Measurements from ENCODE around the gene ICAM1. TPM values are rescaled to one million over a fixed set of nuclear protein-coding genes. Genes with fewer than 3 reads are reported as not detected.
"Not testable (repeated sequence)": the region's sequence is repeated elsewhere in the genome, so short reads cannot be mapped to it uniquely, and the experiment has no call there.

ICAM1 gene
- total RNA-seq, 1 experiment from 2014 or later, result 5.1 TPM

DNA sequence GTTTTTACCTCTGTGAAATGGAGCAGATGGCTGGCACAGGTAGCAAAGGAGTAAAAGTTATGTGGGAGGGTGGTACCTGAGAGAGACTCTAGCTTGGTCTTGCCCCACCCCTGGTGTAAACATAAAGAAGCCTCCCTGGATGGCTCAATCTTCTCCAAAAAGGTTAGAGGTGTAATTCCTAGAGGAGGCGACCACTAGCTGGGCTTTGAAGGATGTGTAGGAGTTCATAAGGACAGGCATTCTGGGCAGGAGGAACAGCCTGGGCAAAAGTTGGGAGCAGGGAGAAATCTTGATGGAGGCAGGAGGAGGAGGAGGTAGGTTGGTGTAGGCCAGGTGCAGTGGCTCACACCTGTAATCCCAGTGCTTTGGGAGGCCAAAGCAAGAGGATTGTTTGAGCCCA, 8.0 kb downstream of the ICAM1 start:
- Histone ChIP-seq H3K27ac (ENCODE audit: low read length) (no peak overlapping the region), H3K9me2 (replicated peaks; ENCODE audit: insufficient read depth, low read length) (no peaks in the 10 kb centered on the region), H3K36me3 (ENCODE audit: insufficient read depth, low read length) (no peaks in the 10 kb centered on the region), H2AFZ (ENCODE audit: low read length) (no peak overlapping the region), H4K20me1 (ENCODE audit: insufficient read depth, low read depth, low read length) (no peaks in the 10 kb centered on the region), H3K27me3 (ENCODE audit: low read length) (no peaks in the 10 kb centered on the region), H3K79me2 (ENCODE audit: low read length) (no peaks in the 10 kb centered on the region), H3K9ac (ENCODE audit: low read length) (no peak overlapping the region), H3K4me1 (ENCODE audit: low read length) (no peaks in the 10 kb centered on the region), H3K4me3 (ENCODE audit: low read length) (no peak overlapping the region), H3K4me2 (ENCODE audit: low read depth, low read length, poor library complexity, severe bottlenecking) (no peak overlapping the region), H3K9me3 (ENCODE audit: low read length) (no peaks in the 10 kb centered on the region)
- no peak for DNase-seq

DNA sequence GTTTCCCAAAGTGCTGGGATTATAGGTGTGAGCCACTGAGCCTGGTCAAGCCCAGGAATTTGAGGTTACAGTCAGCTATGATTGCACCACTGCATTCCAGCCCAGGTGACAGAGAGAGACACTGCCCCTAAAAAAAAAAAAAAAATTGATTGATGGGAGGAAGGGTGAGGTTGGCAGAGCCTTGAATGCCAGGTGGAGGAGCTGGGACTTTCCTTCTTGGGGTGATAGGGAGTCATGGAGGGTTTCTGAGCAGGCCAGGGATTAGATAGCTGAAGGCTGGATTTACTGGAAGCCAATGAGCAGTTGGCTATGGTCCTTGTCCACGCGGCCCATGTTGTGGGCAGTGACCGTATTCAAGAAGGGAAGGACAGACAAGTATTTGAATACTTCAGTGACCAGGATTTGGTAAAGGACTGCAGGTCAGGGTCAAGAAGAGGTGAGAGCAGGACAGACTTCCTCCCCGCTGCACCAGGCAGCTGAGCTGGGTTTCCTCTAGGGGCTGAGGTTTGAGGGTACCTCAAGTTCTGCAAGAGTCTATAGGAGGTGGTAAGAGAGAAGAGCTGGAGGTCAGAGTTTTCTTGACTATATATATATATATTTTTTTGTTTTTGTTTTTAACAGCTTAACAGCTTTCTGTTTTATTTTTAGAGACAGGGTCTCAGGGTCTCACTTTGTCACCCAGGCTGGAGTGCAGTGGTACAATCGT, 9.0 kb downstream of the ICAM1 start:
- H3K4me2 ChIP-seq (ENCODE audit: low read depth, low read length, poor library complexity, severe bottlenecking), result no peak overlapping the region
- H2AFZ ChIP-seq (ENCODE audit: low read length), result no peak overlapping the region
- H3K9me2 ChIP-seq (replicated peaks; ENCODE audit: insufficient read depth, low read length), result no peaks in the 10 kb centered on the region
- H3K4me1 ChIP-seq (ENCODE audit: low read length), result no peaks in the 10 kb centered on the region
- H3K27ac ChIP-seq (ENCODE audit: low read length), result no peak overlapping the region
- H3K9me3 ChIP-seq (ENCODE audit: low read length), result no peaks in the 10 kb centered on the region
- no peaks in the 10 kb centered on the region for H4K20me1 ChIP-seq (ENCODE audit: insufficient read depth, low read depth, low read length)
- H3K9ac ChIP-seq (ENCODE audit: low read length), result no peak overlapping the region
- DNase-seq, result no peak
- no peaks in the 10 kb centered on the region for H3K36me3 ChIP-seq (ENCODE audit: insufficient read depth, low read length)
- H3K27me3 ChIP-seq (ENCODE audit: low read length), result no peaks in the 10 kb centered on the region
- no peaks in the 10 kb centered on the region for H3K79me2 ChIP-seq (ENCODE audit: low read length)
- no peak overlapping the region for H3K4me3 ChIP-seq (ENCODE audit: low read length)

DNA sequence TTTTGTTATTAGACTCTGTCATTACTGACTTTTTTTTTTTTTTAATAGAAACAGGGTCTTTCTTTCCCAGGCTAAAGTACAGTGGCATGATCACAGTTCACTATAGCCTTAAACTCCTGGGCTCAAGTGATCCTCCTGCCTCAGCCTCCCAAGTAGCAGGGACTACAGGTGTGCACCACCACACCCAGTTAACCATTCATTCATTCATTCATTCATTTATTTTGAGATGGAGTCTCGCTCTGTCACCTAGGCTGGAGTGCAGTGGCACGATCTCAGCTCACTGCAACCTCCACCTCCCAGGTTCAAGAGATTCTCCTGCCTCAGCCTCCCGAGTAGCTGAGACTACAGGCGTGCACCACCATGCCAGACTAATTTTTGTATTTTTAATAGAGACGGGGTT, 11.1 kb downstream of the ICAM1 start:
- not testable (repeated sequence) for H2AFZ ChIP-seq (ENCODE audit: low read length); H3K27me3 ChIP-seq (ENCODE audit: low read length); H3K4me3 ChIP-seq (ENCODE audit: low read length); H4K20me1 ChIP-seq (ENCODE audit: insufficient read depth, low read depth, low read length); H3K9ac ChIP-seq (ENCODE audit: low read length); DNase-seq; H3K4me1 ChIP-seq (ENCODE audit: low read length); H3K9me3 ChIP-seq (ENCODE audit: low read length); H3K9me2 ChIP-seq (replicated peaks; ENCODE audit: insufficient read depth, low read length); H3K27ac ChIP-seq (ENCODE audit: low read length); H3K36me3 ChIP-seq (ENCODE audit: insufficient read depth, low read length); H3K79me2 ChIP-seq (ENCODE audit: low read length); H3K4me2 ChIP-seq (ENCODE audit: low read depth, low read length, poor library complexity, severe bottlenecking)

DNA sequence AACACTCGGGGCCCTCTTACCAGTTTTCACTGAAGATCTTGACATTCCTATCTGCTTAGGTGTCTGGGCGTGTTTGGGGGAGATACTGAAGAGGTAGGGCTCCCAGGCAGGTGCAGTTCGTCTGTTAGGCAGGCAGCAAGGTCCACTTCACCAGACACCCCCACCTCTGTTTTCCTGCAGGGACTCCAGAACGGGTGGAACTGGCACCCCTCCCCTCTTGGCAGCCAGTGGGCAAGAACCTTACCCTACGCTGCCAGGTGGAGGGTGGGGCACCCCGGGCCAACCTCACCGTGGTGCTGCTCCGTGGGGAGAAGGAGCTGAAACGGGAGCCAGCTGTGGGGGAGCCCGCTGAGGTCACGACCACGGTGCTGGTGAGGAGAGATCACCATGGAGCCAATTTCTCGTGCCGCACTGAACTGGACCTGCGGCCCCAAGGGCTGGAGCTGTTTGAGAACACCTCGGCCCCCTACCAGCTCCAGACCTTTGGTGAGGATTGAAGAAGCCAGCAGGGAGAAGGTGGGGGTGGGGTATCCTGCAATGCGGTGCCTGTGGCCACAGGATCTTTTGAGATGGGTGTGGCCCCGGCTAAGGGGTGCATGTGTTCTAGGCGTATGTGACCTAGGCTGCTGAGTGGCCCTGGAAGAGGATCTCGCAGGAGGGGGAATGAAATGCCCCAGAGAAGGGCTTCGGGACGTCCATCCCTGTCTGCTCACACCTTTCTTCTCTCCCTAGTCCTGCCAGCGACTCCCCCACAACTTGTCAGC, 12.6 kb downstream of the ICAM1 start:
- Histone ChIP-seq H3K9ac (ENCODE audit: low read length) (no peak overlapping the region), H3K4me1 (ENCODE audit: low read length) (peaks cover 8% of the 10 kb centered on the region), H2AFZ (ENCODE audit: low read length) (no peak overlapping the region), H3K36me3 (ENCODE audit: insufficient read depth, low read length) (no peaks in the 10 kb centered on the region), H3K9me3 (ENCODE audit: low read length) (no peaks in the 10 kb centered on the region), H3K27ac (ENCODE audit: low read length) (no peak overlapping the region), H3K4me3 (ENCODE audit: low read length) (no peak overlapping the region), H3K79me2 (ENCODE audit: low read length) (no peaks in the 10 kb centered on the region), H3K4me2 (ENCODE audit: low read depth, low read length, poor library complexity, severe bottlenecking) (no peak overlapping the region), H4K20me1 (ENCODE audit: insufficient read depth, low read depth, low read length) (no peaks in the 10 kb centered on the region), H3K27me3 (ENCODE audit: low read length) (no peaks in the 10 kb centered on the region), H3K9me2 (replicated peaks; ENCODE audit: insufficient read depth, low read length) (no peaks in the 10 kb centered on the region)
- DNase-seq, result no peak

DNA sequence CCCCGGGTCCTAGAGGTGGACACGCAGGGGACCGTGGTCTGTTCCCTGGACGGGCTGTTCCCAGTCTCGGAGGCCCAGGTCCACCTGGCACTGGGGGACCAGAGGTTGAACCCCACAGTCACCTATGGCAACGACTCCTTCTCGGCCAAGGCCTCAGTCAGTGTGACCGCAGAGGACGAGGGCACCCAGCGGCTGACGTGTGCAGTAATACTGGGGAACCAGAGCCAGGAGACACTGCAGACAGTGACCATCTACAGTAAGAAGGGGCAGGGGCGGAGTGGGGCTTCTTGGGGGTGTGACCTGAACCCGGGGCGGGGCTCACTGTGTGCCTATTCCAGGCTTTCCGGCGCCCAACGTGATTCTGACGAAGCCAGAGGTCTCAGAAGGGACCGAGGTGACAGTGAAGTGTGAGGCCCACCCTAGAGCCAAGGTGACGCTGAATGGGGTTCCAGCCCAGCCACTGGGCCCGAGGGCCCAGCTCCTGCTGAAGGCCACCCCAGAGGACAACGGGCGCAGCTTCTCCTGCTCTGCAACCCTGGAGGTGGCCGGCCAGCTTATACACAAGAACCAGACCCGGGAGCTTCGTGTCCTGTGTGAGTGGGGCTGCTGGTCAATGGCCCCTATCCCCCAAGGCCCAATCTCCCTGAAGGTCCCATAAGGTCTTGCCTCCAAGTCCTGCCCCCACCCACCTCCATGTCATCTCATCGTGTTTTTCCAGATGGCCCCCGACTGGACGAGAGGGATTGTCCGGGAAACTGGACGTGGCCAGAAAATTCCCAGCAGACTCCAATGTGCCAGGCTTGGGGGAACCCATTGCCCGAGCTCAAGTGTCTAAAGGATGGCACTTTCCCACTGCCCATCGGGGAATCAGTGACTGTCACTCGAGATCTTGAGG, 13.4 kb downstream of the ICAM1 start:
- Histone ChIP-seq H2AFZ (ENCODE audit: low read length) (no peak overlapping the region), H3K4me2 (ENCODE audit: low read depth, low read length, poor library complexity, severe bottlenecking) (no peak overlapping the region), H3K36me3 (ENCODE audit: insufficient read depth, low read length) (no peaks in the 10 kb centered on the region), H3K9me3 (ENCODE audit: low read length) (no peaks in the 10 kb centered on the region), H3K9me2 (replicated peaks; ENCODE audit: insufficient read depth, low read length) (no peaks in the 10 kb centered on the region), H4K20me1 (ENCODE audit: insufficient read depth, low read depth, low read length) (no peaks in the 10 kb centered on the region), H3K79me2 (ENCODE audit: low read length) (no peaks in the 10 kb centered on the region), H3K9ac (ENCODE audit: low read length) (no peak overlapping the region), H3K4me3 (ENCODE audit: low read length) (no peak overlapping the region), H3K4me1 (ENCODE audit: low read length) (peaks cover 17% of the 10 kb centered on the region), H3K27ac (ENCODE audit: low read length) (no peak overlapping the region), H3K27me3 (ENCODE audit: low read length) (no peaks in the 10 kb centered on the region)
- no peak for DNase-seq

DNA sequence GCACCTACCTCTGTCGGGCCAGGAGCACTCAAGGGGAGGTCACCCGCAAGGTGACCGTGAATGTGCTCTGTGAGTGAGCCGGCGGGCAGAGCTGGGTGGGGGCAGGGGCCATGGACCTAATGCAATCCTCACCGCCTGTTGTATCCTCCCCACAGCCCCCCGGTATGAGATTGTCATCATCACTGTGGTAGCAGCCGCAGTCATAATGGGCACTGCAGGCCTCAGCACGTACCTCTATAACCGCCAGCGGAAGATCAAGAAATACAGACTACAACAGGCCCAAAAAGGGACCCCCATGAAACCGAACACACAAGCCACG, 14.0 kb downstream of the ICAM1 start:
- no peak overlapping the region for H3K27ac ChIP-seq (ENCODE audit: low read length)
- H3K9me2 ChIP-seq (replicated peaks; ENCODE audit: insufficient read depth, low read length), result no peaks in the 10 kb centered on the region
- no peaks in the 10 kb centered on the region for H3K27me3 ChIP-seq (ENCODE audit: low read length)
- H3K36me3 ChIP-seq (ENCODE audit: insufficient read depth, low read length), result no peaks in the 10 kb centered on the region
- no peaks in the 10 kb centered on the region for H3K79me2 ChIP-seq (ENCODE audit: low read length)
- H3K4me2 ChIP-seq (ENCODE audit: low read depth, low read length, poor library complexity, severe bottlenecking), result no peak overlapping the region
- no peak overlapping the region for H3K4me3 ChIP-seq (ENCODE audit: low read length)
- no peak overlapping the region for H2AFZ ChIP-seq (ENCODE audit: low read length)
- no peak overlapping the region for H3K9ac ChIP-seq (ENCODE audit: low read length)
- no peaks in the 10 kb centered on the region for H4K20me1 ChIP-seq (ENCODE audit: insufficient read depth, low read depth, low read length)
- H3K4me1 ChIP-seq (ENCODE audit: low read length), result peaks cover 22% of the 10 kb centered on the region
- DNase-seq, result no peak
- no peaks in the 10 kb centered on the region for H3K9me3 ChIP-seq (ENCODE audit: low read length)

DNA sequence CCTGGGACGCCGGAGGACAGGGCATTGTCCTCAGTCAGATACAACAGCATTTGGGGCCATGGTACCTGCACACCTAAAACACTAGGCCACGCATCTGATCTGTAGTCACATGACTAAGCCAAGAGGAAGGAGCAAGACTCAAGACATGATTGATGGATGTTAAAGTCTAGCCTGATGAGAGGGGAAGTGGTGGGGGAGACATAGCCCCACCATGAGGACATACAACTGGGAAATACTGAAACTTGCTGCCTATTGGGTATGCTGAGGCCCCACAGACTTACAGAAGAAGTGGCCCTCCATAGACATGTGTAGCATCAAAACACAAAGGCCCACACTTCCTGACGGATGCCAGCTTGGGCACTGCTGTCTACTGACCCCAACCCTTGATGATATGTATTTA, 14.5 kb downstream of the ICAM1 start:
- H4K20me1 ChIP-seq (ENCODE audit: insufficient read depth, low read depth, low read length), result no peaks in the 10 kb centered on the region
- no peak overlapping the region for H3K4me3 ChIP-seq (ENCODE audit: low read length)
- H3K9me3 ChIP-seq (ENCODE audit: low read length), result no peaks in the 10 kb centered on the region
- H3K4me1 ChIP-seq (ENCODE audit: low read length), result peaks cover 27% of the 10 kb centered on the region
- H2AFZ ChIP-seq (ENCODE audit: low read length), result no peak overlapping the region
- no peaks in the 10 kb centered on the region for H3K27me3 ChIP-seq (ENCODE audit: low read length)
- no peak overlapping the region for H3K9ac ChIP-seq (ENCODE audit: low read length)
- no peak overlapping the region for H3K4me2 ChIP-seq (ENCODE audit: low read depth, low read length, poor library complexity, severe bottlenecking)
- no peaks in the 10 kb centered on the region for H3K9me2 ChIP-seq (replicated peaks; ENCODE audit: insufficient read depth, low read length)
- H3K36me3 ChIP-seq (ENCODE audit: insufficient read depth, low read length), result no peaks in the 10 kb centered on the region
- DNase-seq, result no peak
- H3K79me2 ChIP-seq (ENCODE audit: low read length), result no peaks in the 10 kb centered on the region
- H3K27ac ChIP-seq (ENCODE audit: low read length), result no peak overlapping the region
